ENCODE measurements around the gene WDR36. TPM values are rescaled to one million over a fixed set of nuclear protein-coding genes. Genes with fewer than 3 reads are reported as not detected.
"Not testable (repeated sequence)": the region's sequence is repeated elsewhere in the genome, so short reads cannot be mapped to it uniquely, and the experiment has no call there.

Gene WDR36
- total and polyA plus RNA-seq, 2 of the 13 experiments (the other 11 are each of a cell fraction or from before 2014, with no cell fraction given): 18.2 to 40.6 TPM

DNA sequence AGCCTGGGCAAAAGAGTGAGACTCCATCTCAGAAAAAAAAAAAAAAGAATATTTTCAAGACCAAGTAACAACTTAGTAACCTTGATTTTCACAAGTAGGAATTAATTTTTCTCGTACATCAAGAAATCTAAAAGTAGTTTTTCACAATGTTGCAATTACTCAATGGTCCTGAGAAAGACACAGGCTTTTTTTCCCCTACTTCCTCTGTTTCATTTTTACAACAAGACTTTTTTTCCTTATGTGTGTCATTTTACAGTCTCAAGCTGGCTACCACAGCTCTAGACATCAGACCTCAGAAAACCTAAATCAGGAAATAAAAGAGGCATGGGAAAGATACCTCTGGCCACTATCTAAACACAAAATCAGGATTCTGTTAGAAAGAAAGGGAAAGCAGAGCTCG, 45.9 kb downstream of the WDR36 start (continued):
- no peak for TF ChIP-seq HMGXB3 (CRISPR knock-in tag; IDR thresholded peaks at IDR 0.05; ENCODE audit: borderline replicate concordance)
- TF ChIP-seq CENPBD1 (CRISPR knock-in tag; IDR thresholded peaks at IDR 0.05; ENCODE audit: borderline replicate concordance, low read depth): no peak
- TF ChIP-seq ZNF460 (CRISPR knock-in tag; IDR thresholded peaks at IDR 0.05; ENCODE audit: borderline replicate concordance): no peak
- TF ChIP-seq ZFP41 (CRISPR knock-in tag; IDR thresholded peaks at IDR 0.05; ENCODE audit: borderline replicate concordance): no peak
- no peak for TF ChIP-seq RNF219 (CRISPR knock-in tag; IDR thresholded peaks at IDR 0.05)
- TF ChIP-seq, protein P1, sequence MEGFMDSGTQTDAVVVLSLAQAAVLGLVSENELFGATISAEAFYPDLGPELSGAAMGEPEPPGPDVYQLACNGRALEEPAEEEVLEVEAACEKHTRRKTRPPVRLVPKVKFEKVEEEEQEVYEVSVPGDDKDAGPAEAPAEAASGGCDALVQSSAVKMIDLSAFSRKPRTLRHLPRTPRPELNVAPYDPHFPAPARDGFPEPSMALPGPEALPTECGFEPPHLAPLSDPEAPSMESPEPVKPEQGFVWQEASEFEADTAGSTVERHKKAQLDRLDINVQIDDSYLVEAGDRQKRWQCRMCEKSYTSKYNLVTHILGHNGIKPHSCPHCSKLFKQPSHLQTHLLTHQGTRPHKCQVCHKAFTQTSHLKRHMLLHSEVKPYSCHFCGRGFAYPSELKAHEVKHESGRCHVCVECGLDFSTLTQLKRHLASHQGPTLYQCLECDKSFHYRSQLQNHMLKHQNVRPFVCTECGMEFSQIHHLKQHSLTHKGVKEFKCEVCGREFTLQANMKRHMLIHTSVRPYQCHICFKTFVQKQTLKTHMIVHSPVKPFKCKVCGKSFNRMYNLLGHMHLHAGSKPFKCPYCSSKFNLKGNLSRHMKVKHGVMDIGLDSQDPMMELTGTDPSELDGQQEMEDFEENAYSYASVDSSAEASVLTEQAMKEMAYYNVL (CRISPR knock-in tag; IDR thresholded peaks at IDR 0.05; ENCODE audit: borderline replicate concordance): no peak

DNA sequence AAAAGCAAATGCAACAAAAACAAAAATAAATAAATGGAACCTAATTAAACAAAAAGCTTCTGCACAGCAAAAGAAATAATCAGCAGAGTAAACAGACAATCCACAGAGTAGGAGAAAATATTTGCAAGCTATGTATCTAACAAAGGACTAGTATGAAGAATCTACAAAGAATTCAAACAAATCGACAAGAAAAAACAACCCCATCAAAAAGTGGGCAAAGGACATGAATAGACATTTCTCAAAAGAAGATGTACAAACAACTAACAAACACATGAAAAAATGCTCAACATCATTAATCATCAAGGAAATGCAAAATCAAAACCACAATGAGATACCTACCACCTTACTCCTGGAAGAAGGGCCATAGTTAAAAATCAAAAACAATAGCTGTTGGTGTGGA, 49.3 kb downstream of the WDR36 start:
- WGBS (ENCODE audit: low lambda C conversion rate): 0% methylated on average over 1 of the region's 1 CpG
- H3K36me3 ChIP-seq (replicated peaks in 1 of 2; ENCODE audit: control insufficient read depth in 1 of 2, insufficient read depth in 2 of 2, low read length in 2 of 2); H3K27ac ChIP-seq (ENCODE audit: extremely low read length, insufficient read depth, low read length); ATAC-seq; POLR2A ChIA-PET; intact Hi-C loops (cut with micrococcal nuclease; ENCODE audit: unreplicated experiment); in situ Hi-C loops (cut with HindIII; ENCODE audit: extremely low pct_ligation_motif_present, low pct_unique_long_range_greater_than_20kb); H3K4me2 ChIP-seq (ENCODE audit: low read depth, low read length); H4K20me1 ChIP-seq (ENCODE audit: insufficient read depth, low read length); DNase-seq (ENCODE audit: low spot score); H2AFZ ChIP-seq (ENCODE audit: low read length); FAIRE-seq; H3K9me3 ChIP-seq (ENCODE audit: low read length); CTCF ChIA-PET (ENCODE audit: low intra/inter-chr PET ratio, low total read pairs); H3K4me1 ChIP-seq (ENCODE audit: insufficient read depth, low read length); H3K79me2 ChIP-seq (ENCODE audit: insufficient read depth, low read length); BruUV-seq (replicated peaks); H3K27me3 ChIP-seq (ENCODE audit: control insufficient read depth in 1 of 2, insufficient read depth in 2 of 2, low read length in 2 of 2); H3K4me3 ChIP-seq (replicated peaks in 1 of 3; ENCODE audit: insufficient read depth in 1 of 3, low read depth in 2 of 3, low read length in 3 of 3); H3K9ac ChIP-seq (ENCODE audit: insufficient read depth, low read depth, low read length): not testable (repeated sequence)
